ENCODE measurements around the gene MPL. TPM values are rescaled to one million over a fixed set of nuclear protein-coding genes. Genes with fewer than 3 reads are reported as not detected.

MPL gene
- total and polyA plus RNA-seq, 2 of the 13 experiments (the other 11 are each of a cell fraction or from before 2014, with no cell fraction given), result not detected

DNA sequence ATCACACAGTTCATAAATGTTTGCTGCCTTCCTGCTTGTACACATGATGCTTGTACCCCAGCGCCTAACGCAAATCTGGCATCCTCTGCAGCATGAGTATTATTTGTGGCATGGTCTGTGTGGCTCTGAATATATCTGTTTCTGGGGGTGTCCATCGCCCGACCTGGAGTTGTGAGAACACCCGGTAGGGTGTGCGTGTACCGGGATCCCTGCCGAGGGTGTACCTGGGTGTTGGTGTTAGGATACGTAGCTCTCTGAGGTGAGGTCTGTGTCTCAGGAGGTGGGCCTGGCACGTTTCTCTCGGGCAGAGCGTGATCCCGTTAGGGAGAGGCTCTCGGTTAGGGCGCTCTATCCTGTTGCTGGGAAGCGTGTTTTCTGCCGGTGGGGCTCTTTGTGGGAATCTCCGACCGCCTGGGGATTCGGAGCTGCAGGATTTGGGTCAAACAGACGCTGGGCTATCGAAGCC is 10.8 kb downstream of the MPL start (continued):
- TF ChIP-seq, protein P1, sequence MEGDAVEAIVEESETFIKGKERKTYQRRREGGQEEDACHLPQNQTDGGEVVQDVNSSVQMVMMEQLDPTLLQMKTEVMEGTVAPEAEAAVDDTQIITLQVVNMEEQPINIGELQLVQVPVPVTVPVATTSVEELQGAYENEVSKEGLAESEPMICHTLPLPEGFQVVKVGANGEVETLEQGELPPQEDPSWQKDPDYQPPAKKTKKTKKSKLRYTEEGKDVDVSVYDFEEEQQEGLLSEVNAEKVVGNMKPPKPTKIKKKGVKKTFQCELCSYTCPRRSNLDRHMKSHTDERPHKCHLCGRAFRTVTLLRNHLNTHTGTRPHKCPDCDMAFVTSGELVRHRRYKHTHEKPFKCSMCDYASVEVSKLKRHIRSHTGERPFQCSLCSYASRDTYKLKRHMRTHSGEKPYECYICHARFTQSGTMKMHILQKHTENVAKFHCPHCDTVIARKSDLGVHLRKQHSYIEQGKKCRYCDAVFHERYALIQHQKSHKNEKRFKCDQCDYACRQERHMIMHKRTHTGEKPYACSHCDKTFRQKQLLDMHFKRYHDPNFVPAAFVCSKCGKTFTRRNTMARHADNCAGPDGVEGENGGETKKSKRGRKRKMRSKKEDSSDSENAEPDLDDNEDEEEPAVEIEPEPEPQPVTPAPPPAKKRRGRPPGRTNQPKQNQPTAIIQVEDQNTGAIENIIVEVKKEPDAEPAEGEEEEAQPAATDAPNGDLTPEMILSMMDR (CRISPR knock-in tag; IDR thresholded peaks at IDR 0.05), result no peak
- TF ChIP-seq RCOR2 (CRISPR knock-in tag; IDR thresholded peaks at IDR 0.05), result no peak
- no peak for TF ChIP-seq ATRX (CRISPR knock-in tag; IDR thresholded peaks at IDR 0.05; ENCODE audit: borderline replicate concordance)
- no peak for TF ChIP-seq ZFP1 (CRISPR knock-in tag; IDR thresholded peaks at IDR 0.05)
- no peak for TF ChIP-seq SMAD1 (CRISPR knock-in tag; IDR thresholded peaks at IDR 0.05; ENCODE audit: borderline replicate concordance, low read depth)
- TF ChIP-seq REL (CRISPR knock-in tag; conservative IDR thresholded peaks at IDR 0.05), result no peak
- no peak for TF ChIP-seq PAWR (CRISPR knock-in tag; IDR thresholded peaks at IDR 0.05; ENCODE audit: borderline replicate concordance)
- no peak for TF ChIP-seq ZSCAN9 (CRISPR knock-in tag; IDR thresholded peaks at IDR 0.05; ENCODE audit: borderline replicate concordance)
- TF ChIP-seq PRPF4 (IDR thresholded peaks at IDR 0.05; ENCODE audit: low read depth, low read length, poor library complexity, severe bottlenecking), result no peak
- TF ChIP-seq ZNF768 (CRISPR knock-in tag; IDR thresholded peaks at IDR 0.05), result no peak
- peak; percentile 55; the same call in 1 of the 2 replicates for TF ChIP-seq REPIN1 (CRISPR knock-in tag; IDR thresholded peaks at IDR 0.05; ENCODE audit: borderline replicate concordance, low read depth)
- TF ChIP-seq ZNF598 (CRISPR knock-in tag; IDR thresholded peaks at IDR 0.05; ENCODE audit: borderline replicate concordance), result peak; percentile 67; the same call in 1 of the 2 replicates
- TF ChIP-seq, protein P2, sequence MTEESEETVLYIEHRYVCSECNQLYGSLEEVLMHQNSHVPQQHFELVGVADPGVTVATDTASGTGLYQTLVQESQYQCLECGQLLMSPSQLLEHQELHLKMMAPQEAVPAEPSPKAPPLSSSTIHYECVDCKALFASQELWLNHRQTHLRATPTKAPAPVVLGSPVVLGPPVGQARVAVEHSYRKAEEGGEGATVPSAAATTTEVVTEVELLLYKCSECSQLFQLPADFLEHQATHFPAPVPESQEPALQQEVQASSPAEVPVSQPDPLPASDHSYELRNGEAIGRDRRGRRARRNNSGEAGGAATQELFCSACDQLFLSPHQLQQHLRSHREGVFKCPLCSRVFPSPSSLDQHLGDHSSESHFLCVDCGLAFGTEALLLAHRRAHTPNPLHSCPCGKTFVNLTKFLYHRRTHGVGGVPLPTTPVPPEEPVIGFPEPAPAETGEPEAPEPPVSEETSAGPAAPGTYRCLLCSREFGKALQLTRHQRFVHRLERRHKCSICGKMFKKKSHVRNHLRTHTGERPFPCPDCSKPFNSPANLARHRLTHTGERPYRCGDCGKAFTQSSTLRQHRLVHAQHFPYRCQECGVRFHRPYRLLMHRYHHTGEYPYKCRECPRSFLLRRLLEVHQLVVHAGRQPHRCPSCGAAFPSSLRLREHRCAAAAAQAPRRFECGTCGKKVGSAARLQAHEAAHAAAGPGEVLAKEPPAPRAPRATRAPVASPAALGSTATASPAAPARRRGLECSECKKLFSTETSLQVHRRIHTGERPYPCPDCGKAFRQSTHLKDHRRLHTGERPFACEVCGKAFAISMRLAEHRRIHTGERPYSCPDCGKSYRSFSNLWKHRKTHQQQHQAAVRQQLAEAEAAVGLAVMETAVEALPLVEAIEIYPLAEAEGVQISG (CRISPR knock-in tag; IDR thresholded peaks at IDR 0.05), result 0 out of 2 replicates have a peak, but pooled peaks have one; percentile 10
- TF ChIP-seq SRSF4 (IDR thresholded peaks at IDR 0.05; ENCODE audit: low read depth, low read length, poor library complexity, severe bottlenecking), result no peak
- no peak for TF ChIP-seq ZNF850 (CRISPR knock-in tag; conservative IDR thresholded peaks at IDR 0.05)
- TF ChIP-seq, protein P3, sequence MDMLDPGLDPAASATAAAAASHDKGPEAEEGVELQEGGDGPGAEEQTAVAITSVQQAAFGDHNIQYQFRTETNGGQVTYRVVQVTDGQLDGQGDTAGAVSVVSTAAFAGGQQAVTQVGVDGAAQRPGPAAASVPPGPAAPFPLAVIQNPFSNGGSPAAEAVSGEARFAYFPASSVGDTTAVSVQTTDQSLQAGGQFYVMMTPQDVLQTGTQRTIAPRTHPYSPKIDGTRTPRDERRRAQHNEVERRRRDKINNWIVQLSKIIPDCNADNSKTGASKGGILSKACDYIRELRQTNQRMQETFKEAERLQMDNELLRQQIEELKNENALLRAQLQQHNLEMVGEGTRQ (IDR thresholded peaks at IDR 0.05; ENCODE audit: low read depth, low read length), result no peak
- TF ChIP-seq, protein P3 (CRISPR knock-in tag; IDR thresholded peaks at IDR 0.05; ENCODE audit: borderline replicate concordance), result no peak
- no peak for TF ChIP-seq ZNF577 (CRISPR knock-in tag; IDR thresholded peaks at IDR 0.05; ENCODE audit: borderline replicate concordance, low read depth)
- TF ChIP-seq, protein P4, sequence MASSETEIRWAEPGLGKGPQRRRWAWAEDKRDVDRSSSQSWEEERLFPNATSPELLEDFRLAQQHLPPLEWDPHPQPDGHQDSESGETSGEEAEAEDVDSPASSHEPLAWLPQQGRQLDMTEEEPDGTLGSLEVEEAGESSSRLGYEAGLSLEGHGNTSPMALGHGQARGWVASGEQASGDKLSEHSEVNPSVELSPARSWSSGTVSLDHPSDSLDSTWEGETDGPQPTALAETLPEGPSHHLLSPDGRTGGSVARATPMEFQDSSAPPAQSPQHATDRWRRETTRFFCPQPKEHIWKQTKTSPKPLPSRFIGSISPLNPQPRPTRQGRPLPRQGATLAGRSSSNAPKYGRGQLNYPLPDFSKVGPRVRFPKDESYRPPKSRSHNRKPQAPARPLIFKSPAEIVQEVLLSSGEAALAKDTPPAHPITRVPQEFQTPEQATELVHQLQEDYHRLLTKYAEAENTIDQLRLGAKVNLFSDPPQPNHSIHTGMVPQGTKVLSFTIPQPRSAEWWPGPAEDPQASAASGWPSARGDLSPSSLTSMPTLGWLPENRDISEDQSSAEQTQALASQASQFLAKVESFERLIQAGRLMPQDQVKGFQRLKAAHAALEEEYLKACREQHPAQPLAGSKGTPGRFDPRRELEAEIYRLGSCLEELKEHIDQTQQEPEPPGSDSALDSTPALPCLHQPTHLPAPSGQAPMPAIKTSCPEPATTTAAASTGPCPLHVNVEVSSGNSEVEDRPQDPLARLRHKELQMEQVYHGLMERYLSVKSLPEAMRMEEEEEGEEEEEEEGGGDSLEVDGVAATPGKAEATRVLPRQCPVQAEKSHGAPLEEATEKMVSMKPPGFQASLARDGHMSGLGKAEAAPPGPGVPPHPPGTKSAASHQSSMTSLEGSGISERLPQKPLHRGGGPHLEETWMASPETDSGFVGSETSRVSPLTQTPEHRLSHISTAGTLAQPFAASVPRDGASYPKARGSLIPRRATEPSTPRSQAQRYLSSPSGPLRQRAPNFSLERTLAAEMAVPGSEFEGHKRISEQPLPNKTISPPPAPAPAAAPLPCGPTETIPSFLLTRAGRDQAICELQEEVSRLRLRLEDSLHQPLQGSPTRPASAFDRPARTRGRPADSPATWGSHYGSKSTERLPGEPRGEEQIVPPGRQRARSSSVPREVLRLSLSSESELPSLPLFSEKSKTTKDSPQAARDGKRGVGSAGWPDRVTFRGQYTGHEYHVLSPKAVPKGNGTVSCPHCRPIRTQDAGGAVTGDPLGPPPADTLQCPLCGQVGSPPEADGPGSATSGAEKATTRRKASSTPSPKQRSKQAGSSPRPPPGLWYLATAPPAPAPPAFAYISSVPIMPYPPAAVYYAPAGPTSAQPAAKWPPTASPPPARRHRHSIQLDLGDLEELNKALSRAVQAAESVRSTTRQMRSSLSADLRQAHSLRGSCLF (CRISPR knock-in tag; IDR thresholded peaks at IDR 0.05; ENCODE audit: borderline replicate concordance), result no peak

Measured in HepG2 (cell line).